WTC11 (cell line): ENCODE data around the gene TRIM26. TPM values are rescaled to one million over a fixed set of nuclear protein-coding genes. Genes with fewer than 3 reads are reported as not detected.

ENCODE experiments used
- ATAC-seq: fragments of 200-7000 bp; cut with Tn5 transposase; 2 replicates; pipeline ENCODE4 v1.10.0; 2021; ENCODE audit warnings: mild to moderate bottlenecking, moderate library complexity
- CTCF ChIA-PET: fragments of 300-600 bp; sonication (Branson Sonifier 250); formaldehyde crosslinking; loops from one replicate; lab custom pipeline; 2021; ENCODE audit warnings: antibody characterized with exemption; lab: Charles Lee
- POLR2A ChIA-PET: fragments of 350-600 bp; sonication (Branson Sonifier 250); formaldehyde crosslinking; loops from one replicate; lab custom pipeline; 2021; ENCODE audit warnings: antibody characterized with exemption; lab: Charles Lee
- DNase-seq: peaks from one replicate; pipeline ENCODE4 v3.0.0; 2021; ENCODE audit warnings: low spot score
- H3K27ac Mint-ChIP-seq: 2 replicates; pipeline ENCODE4 v1.8.0; 2021; ENCODE audit warnings: mixed read lengths
- H3K27me3 Mint-ChIP-seq: 2 replicates; pipeline ENCODE4 v1.8.0; 2021; ENCODE audit warnings: low read depth, mild to moderate bottlenecking, moderate library complexity, mixed read lengths
- H3K36me3 Mint-ChIP-seq: 2 replicates; pipeline ENCODE4 v1.8.0; 2021; ENCODE audit warnings: mixed read lengths
- H3K4me1 Mint-ChIP-seq: 2 replicates; pipeline ENCODE4 v1.8.0; 2022; ENCODE audit warnings: mixed read lengths
- H3K4me3 Mint-ChIP-seq: 2 replicates; pipeline ENCODE4 v1.8.0; 2021; ENCODE audit warnings: mild to moderate bottlenecking, moderate library complexity, mixed read lengths
- H3K9me3 Mint-ChIP-seq: 2 replicates; pipeline ENCODE4 v1.8.0; 2021; ENCODE audit warnings: mixed read lengths
- AFF4 ChIP-seq: sonication (generic); formaldehyde crosslinking; IDR thresholded peaks from 2 replicates; pipeline ENCODE4 v1.8.1; 2023; ENCODE audit warnings: mild to moderate bottlenecking, missing genetic modification reagents, borderline replicate concordance
- ATF1 ChIP-seq: sonication (generic); formaldehyde crosslinking; IDR thresholded peaks from 2 replicates; pipeline ENCODE4 v1.8.1; 2023; ENCODE audit warnings: mild to moderate bottlenecking, moderate library complexity, missing genetic modification reagents
- ATF3 ChIP-seq: sonication (generic); formaldehyde crosslinking; conservative IDR thresholded peaks from 2 replicates; pipeline ENCODE4 v1.8.1; 2022; ENCODE audit warnings: mild to moderate bottlenecking, missing genetic modification reagents
- E2F1 ChIP-seq: sonication (generic); formaldehyde crosslinking; IDR thresholded peaks from 2 replicates; pipeline ENCODE4 v1.8.0; 2022; ENCODE audit warnings: mild to moderate bottlenecking, missing genetic modification reagents
- ELF4 ChIP-seq: sonication (generic); formaldehyde crosslinking; IDR thresholded peaks from 2 replicates; pipeline ENCODE4 v1.8.1; 2022; ENCODE audit warnings: low read depth, mild to moderate bottlenecking, moderate library complexity, missing genetic modification reagents
- ETV6 ChIP-seq: sonication (generic); formaldehyde crosslinking; IDR thresholded peaks from 2 replicates; pipeline ENCODE4 v1.8.1; 2022; ENCODE audit warnings: mild to moderate bottlenecking, missing genetic modification reagents
- FOXJ3 ChIP-seq: sonication (generic); formaldehyde crosslinking; IDR thresholded peaks from 2 replicates; pipeline ENCODE4 v1.9.0; 2021; ENCODE audit warnings: missing genetic modification reagents, mild to moderate bottlenecking, borderline replicate concordance
- HMGXB4 ChIP-seq: sonication (generic); formaldehyde crosslinking; IDR thresholded peaks from 2 replicates; pipeline ENCODE4 v1.8.1; 2023; ENCODE audit warnings: mild to moderate bottlenecking, moderate library complexity, missing genetic modification reagents
- IRF2 ChIP-seq: sonication (generic); formaldehyde crosslinking; IDR thresholded peaks from 2 replicates; pipeline ENCODE4 v1.8.0; 2022; ENCODE audit warnings: low read depth, missing genetic modification reagents, borderline replicate concordance
- JAZF1 ChIP-seq: fragments of 250-450 bp; sonication (Bioruptor Pico); IDR thresholded peaks from 2 replicates; pipeline ENCODE4 v1.9.0; 2021; ENCODE audit warnings: moderate library complexity, mild to moderate bottlenecking, inconsistent platforms
- JUN ChIP-seq: sonication (generic); formaldehyde crosslinking; IDR thresholded peaks from 2 replicates; pipeline ENCODE4 v1.8.0; 2023; ENCODE audit warnings: mild to moderate bottlenecking, missing genetic modification reagents
- NFYB ChIP-seq: sonication (generic); formaldehyde crosslinking; conservative IDR thresholded peaks from 2 replicates; pipeline ENCODE4 v1.8.0; 2022; ENCODE audit warnings: low read depth, missing genetic modification reagents
- PRRX2 ChIP-seq: fragments of 250-450 bp; sonication (Bioruptor Pico); IDR thresholded peaks from 2 replicates; pipeline ENCODE4 v1.8.0; 2021; ENCODE audit warnings: mild to moderate bottlenecking
- RELA ChIP-seq: sonication (generic); formaldehyde crosslinking; IDR thresholded peaks from 2 replicates; pipeline ENCODE4 v1.8.1; 2022; ENCODE audit warnings: missing genetic modification reagents, mild to moderate bottlenecking, borderline replicate concordance
- SOX15 ChIP-seq: fragments of 250-450 bp; sonication (Bioruptor Pico); IDR thresholded peaks from 2 replicates; pipeline ENCODE4 v1.9.0; 2021; ENCODE audit warnings: mild to moderate bottlenecking
- ZNF232 ChIP-seq: sonication (generic); formaldehyde crosslinking; IDR thresholded peaks from 2 replicates; pipeline ENCODE4 v1.8.0; 2022; ENCODE audit warnings: mild to moderate bottlenecking, missing genetic modification reagents
- ZNF396 ChIP-seq: fragments of 250-450 bp; sonication (Bioruptor Pico); IDR thresholded peaks from 2 replicates; pipeline ENCODE4 v1.8.0; 2021; ENCODE audit warnings: mild to moderate bottlenecking, moderate library complexity, borderline replicate concordance
- ZNF416 ChIP-seq: fragments of 250-450 bp; sonication (Bioruptor Pico); IDR thresholded peaks from 2 replicates; pipeline ENCODE4 v1.9.0; 2021; ENCODE audit warnings: mild to moderate bottlenecking, inconsistent platforms
- ZNF512 ChIP-seq: sonication (generic); formaldehyde crosslinking; IDR thresholded peaks from 2 replicates; pipeline ENCODE4 v1.8.1; 2022; ENCODE audit warnings: missing genetic modification reagents, borderline replicate concordance
- total RNA-seq: library from RNA; stranded (reverse); gene quantifications from 3 replicates; pipeline ENCODE4 v1.2.3, GENCODE V29; 2021
- TF ChIP-seq, protein P1 (sequence below): sonication (generic); formaldehyde crosslinking; IDR thresholded peaks from 2 replicates; pipeline ENCODE4 v1.8.1; 2022; ENCODE audit warnings: mild to moderate bottlenecking, moderate library complexity, missing genetic modification reagents
- TF ChIP-seq, protein P2 (sequence below): sonication (generic); formaldehyde crosslinking; IDR thresholded peaks from 2 replicates; pipeline ENCODE4 v1.8.1; 2023; ENCODE audit warnings: mild to moderate bottlenecking, missing genetic modification reagents, moderate library complexity

Gene TRIM26
- total RNA-seq, 1 experiment from 2014 or later: 27.7 TPM

- TF ChIP-seq AFF4 (CRISPR knock-in tag): no peak
Measured at GRCh38 chr6:30194797-30195690, 18.2 kb downstream of the TRIM26 start (continued).

- ATAC-seq: no peak
- no peak for DNase-seq
- ChIA-PET POLR2A (no interaction called here), CTCF (no interaction called here)
- H3K36me3 Mint-ChIP-seq: peaks cover 46% of the 10 kb centered on the region
- H3K4me1 Mint-ChIP-seq: no peaks in the 10 kb centered on the region
- TF ChIP-seq JUN (no peak), E2F1 (no peak), ZNF416 (CRISPR knock-in tag) (no peak), ATF3 (CRISPR knock-in tag) (no peak), FOXJ3 (CRISPR knock-in tag) (no peak), NFYB (CRISPR knock-in tag) (no peak), JAZF1 (CRISPR knock-in tag) (no peak)
- no peak overlapping the region for H3K4me3 Mint-ChIP-seq
- H3K27ac Mint-ChIP-seq: no peak overlapping the region
- no peaks in the 10 kb centered on the region for H3K27me3 Mint-ChIP-seq
- H3K9me3 Mint-ChIP-seq: no peaks in the 10 kb centered on the region
Measured at GRCh38 chr6:30192076-30192475, 21.1 kb downstream of the TRIM26 start.

GRCh38 chr6:30188541-30188940, 24.7 kb downstream of the TRIM26 start:
- CTCF ChIA-PET: interaction anchor here (1.0 to 1.1 kb wide), 2 partner anchors 57 kb away, joined by 3 read pairs; no protein-coding TSS in a partner anchor
- Mint-ChIP-seq H3K4me1 (no peaks in the 10 kb centered on the region), H3K27me3 (no peaks in the 10 kb centered on the region; the same call in 1 of the 2 replicates), H3K4me3 (no peak overlapping the region), H3K36me3 (peaks cover 56% of the 10 kb centered on the region), H3K27ac (peak overlapping the region; percentile 5; the same call in 1 of the 2 replicates), H3K9me3 (no peaks in the 10 kb centered on the region)
- POLR2A ChIA-PET: no interaction called here
- TF ChIP-seq IRF2 (CRISPR knock-in tag) (no peak), ATF1 (no peak), ZNF232 (CRISPR knock-in tag) (no peak), ZNF512 (CRISPR knock-in tag) (no peak), ZNF396 (no peak), PRRX2 (CRISPR knock-in tag) (no peak), SOX15 (CRISPR knock-in tag) (no peak), ETV6 (no peak), ELF4 (CRISPR knock-in tag) (no peak), RELA (CRISPR knock-in tag) (no peak), HMGXB4 (CRISPR knock-in tag) (no peak)
- TF ChIP-seq, protein P1, sequence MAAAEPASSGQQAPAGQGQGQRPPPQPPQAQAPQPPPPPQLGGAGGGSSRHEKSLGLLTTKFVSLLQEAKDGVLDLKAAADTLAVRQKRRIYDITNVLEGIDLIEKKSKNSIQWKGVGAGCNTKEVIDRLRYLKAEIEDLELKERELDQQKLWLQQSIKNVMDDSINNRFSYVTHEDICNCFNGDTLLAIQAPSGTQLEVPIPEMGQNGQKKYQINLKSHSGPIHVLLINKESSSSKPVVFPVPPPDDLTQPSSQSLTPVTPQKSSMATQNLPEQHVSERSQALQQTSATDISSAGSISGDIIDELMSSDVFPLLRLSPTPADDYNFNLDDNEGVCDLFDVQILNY (CRISPR knock-in tag): no peak
- TF ChIP-seq, protein P2, sequence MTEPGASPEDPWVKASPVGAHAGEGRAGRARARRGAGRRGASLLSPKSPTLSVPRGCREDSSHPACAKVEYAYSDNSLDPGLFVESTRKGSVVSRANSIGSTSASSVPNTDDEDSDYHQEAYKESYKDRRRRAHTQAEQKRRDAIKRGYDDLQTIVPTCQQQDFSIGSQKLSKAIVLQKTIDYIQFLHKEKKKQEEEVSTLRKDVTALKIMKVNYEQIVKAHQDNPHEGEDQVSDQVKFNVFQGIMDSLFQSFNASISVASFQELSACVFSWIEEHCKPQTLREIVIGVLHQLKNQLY: no peak
- no peak for ATAC-seq
- no peak for DNase-seq
